ENCODE measurements around the gene GGTLC2.
"Not testable (repeated sequence)": the region's sequence is repeated elsewhere in the genome, so short reads cannot be mapped to it uniquely, and the experiment has no call there.

The GGTLC2 gene

GRCh38 chr22:22670076-22670795 lies 25.8 kb downstream of the GGTLC2 start:
- no peak for DNase-seq

DNA sequence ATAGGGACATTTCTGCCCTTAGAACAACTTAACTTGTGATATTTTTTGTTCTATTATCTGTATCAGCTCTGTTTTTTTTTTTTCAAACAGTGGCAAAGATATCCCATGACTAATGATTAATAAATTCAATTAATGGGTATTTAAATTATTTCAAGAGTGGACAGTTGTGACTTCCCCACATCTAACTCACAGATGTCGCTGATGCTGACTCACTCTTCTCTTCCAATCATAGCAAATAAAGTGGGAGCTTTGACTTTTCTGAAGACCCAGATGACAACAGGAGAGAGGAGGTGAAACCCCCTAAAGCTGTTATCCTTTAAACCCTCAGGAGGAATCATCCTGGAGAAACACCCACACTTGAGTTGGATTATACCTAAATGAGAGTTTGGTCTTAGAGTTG lies 27.1 kb downstream of the GGTLC2 start:
- DNase-seq, result no peak

GRCh38 chr22:22673099-22673498 lies 28.7 kb downstream of the GGTLC2 start:
- DNase-seq, result no peak

DNA sequence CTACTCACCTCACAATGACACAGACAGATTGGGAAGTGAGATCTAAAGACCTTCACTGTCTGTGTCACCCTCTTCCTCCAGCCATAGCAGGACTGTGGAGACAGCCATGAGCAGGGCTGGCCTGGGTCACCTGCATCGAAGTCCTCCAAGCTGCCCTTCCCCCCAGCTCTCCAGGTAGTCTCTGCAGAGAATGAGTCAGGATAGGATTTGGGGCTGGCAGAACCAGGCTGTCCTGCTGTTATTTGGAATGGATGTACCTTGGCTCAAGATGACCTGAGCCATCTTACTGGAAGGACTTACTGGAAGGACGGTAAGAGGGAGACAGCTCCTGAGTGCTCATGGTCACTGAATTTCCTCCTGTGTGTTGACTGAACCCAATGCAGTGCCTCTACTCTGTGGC lies 29.2 kb downstream of the GGTLC2 start:
- DNase-seq, result no peak

GRCh38 chr22:22674467-22674866 lies 30.1 kb downstream of the GGTLC2 start:
- no peak for DNase-seq

DNA sequence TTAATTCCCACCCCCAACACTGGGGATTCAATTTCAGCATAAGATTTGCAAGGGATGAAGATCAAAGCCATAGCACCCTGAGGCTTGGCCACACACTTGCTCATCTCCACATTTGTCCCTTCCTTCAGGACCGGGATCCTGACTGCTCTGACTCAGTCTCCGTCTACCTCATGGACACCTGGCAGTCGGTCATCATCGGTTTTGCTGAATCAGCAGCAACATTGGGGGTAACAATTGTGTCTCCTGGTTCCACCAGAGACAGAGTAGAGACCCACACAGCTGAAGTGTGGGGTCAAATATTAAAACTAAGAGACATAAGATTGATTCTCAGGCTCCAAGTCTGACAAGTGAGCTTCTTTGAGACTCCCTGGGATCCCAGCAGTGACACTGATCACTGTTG lies 34.6 kb downstream of the GGTLC2 start:
- DNase-seq, result no peak

GRCh38 chr22:22680396-22680795 lies 36.0 kb downstream of the GGTLC2 start:
- DNase-seq, result no peak

DNA sequence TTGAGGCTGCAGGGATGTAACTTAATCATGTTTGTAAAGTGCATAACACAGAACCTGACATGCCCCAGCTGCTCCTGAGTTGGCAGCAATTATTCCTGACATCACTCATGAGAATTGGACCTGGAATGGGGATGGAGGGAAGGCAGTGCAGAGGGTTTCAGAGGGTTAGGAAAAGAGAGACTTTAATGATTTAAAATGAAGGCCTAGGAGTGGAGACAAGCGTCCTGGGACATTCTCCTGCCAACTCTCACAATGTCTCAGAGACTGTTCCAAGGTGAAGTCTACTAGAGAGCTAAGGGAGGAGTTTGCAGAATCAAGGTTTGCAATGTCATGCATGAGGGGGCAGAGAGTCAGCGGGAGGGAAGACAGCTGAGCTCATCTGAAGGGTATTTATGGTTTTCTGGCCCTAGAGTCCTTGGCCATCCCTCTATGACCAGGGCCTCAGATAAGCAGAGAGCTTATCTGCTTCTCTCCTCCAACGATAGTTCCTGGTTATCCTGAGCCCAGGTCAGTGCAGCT lies 36.9 kb downstream of the GGTLC2 start:
- DNase-seq, result no peak

DNA sequence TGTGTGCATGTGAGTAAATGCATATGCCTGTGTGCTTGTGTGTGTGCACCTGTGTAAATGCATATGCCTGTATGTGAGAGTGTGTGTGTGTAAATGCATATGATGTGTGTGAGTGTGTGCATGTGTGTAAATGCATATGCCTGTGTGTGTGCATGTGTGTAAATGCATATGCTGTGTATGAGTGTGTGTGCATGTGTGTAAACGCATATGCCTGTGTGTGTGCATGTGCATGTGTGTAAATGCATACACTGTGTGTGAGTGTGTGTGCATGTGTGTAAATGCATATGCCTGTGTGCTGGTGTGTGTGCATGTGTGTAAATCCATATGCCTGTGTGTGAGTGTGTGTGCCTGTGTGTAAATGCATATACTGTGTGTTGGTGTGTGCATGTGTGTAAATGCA lies 37.8 kb downstream of the GGTLC2 start:
- no peak for DNase-seq

GRCh38 chr22:22682807-22683667 lies 38.6 kb downstream of the GGTLC2 start:
- DNase-seq, result no peak

DNA sequence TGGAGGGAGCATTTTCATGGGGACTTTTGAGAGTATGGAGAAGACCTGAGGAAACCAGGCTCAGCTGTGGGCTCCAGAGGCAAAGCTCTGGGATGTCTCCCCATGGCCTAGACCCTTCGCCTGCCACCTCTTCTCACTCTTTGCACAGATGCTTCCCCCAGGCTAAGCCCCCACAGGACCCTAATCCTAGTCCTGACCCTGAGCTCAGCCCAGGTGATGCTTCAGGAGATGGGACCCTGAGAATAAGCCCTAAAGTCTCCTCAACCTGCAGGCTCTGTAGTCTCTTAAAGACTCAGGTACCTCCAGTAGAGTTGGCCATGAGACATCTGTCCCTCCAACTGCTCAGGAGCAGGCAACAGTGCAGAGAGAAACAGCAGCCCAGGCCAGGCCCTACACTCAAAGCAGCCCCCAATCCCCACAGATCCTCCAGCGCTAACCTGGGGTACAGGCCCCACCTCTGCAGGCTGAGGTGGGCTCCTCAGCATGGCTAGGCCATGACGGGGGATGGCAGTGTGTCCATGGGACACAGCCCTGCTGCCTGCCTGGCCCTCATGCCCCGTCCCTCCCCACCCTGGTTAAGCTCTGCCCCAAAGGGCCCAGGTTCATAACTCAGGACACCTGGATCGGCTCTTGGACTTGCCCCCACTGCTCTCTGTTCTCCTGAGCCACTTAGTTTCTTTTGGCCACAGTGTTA lies 39.4 kb downstream of the GGTLC2 start:
- DNase-seq, result no peak

- DNase-seq, result no peak
Observed at GRCh38 chr22:22684580-22685561, 40.5 kb downstream of the GGTLC2 start.

- DNase-seq, result no peak
Observed at GRCh38 chr22:22685586-22685985, 41.2 kb downstream of the GGTLC2 start.

DNA sequence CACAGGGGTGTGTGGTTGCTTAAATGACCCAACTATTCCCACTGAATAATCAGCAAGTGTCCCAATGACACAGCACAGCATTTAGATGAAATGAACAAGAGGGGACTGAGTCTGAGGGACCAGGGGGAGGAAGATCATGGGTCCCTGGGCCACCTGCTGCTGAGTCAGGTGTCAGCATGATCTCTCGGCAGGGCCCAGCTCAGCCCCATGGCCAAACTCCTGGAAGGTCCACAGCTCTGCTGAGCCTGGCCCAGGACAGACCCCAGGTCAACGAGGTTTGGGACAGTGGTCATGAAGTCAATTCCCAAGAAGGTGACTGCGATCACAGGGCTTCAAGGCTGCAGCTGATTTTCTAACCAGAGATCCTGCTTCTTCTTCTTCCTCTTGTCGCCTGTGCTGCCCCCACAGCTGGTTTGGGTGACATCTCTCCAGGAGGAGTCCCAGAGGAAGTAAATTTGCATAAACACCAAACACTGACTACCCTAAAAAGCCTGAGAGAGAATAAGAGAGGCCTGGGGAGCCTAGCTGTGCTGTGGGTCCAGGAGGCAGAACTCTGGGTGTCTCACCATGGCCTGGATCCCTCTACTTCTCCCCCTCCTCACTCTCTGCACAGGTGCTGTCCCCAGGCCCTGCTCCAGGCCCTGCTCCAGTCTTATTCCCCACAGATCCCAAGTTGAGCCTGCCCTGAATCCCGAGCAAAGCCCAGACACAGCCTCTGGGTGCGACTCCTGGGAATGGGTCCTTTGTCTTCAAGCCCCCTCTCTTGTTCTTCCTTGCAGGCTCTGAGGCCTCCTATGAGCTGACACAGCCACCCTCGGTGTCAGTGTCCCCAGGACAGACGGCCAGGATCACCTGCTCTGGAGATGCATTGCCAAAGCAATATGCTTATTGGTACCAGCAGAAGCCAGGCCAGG lies 42.0 kb downstream of the GGTLC2 start:
- not testable (repeated sequence) for DNase-seq

GRCh38 chr22:22687638-22688500 lies 43.5 kb downstream of the GGTLC2 start:
- DNase-seq, result no peak

GRCh38 chr22:22689621-22690345 lies 45.4 kb downstream of the GGTLC2 start:
- no peak for DNase-seq

- no peak for DNase-seq
Observed at GRCh38 chr22:22691055-22691454, 46.6 kb downstream of the GGTLC2 start.

DNA sequence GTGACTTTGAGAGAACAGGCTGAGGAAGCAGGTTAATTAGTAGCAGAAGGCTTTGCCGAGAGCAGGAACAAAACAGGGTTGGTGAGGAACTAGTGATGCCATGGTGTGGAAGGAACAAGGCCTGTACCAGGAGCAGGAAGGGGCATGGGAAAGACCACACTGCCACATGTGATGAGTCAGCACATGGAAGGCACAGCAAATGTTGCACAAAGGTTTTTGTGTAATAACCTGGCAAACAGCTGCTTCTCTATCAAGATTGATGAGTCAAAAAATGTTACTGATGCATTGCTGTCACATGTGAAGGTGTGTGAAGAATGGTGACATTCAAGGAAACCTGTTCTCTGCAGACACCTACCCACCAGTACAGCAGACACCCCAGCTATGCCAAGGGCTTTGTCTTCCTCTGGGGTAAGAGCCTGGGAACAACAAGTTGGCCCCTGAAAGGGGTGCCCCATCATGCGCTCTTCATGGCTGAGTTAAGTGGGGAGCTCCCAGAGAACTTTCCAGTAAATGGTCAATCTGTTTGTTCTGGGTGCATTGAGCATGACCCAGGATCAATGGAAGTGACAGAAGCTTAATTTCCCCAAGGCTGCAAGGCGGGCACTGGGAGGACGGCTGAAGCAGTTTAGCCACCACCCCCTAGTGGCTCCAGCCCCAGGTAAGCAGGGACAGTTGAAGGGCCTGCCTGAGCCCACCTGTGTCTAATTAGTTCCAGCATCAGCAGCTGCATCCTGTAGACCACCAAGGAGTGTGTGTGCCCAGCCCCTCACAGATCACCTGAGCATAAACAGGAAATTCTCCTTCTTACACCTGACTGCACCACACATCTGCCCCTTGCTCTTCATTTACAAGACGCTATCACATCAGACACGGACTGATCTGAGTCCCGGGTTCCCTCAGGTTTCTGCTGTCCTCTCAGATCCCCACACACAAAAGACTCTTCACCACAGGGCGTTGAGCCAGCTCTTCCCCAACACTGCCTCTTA lies 47.6 kb downstream of the GGTLC2 start:
- DNase-seq, result no peak
